HepG2 (cell line): ENCODE results near the gene IGFBP7. TPM values are rescaled to one million over a fixed set of nuclear protein-coding genes. Genes with fewer than 3 reads are reported as not detected.

Source experiments
- BRD4 ChIP-seq: sonication (generic); formaldehyde crosslinking; IDR thresholded peaks from 2 replicates; pipeline ENCODE4 v1.4.0; 2020; ENCODE audit warnings: missing genetic modification reagents
- TCF12 ChIP-seq, 2 experiments: fragments of 450-650 bp in 1 of 2; sonication (generic) in 1 of 2; formaldehyde crosslinking in 1 of 2; IDR thresholded peaks; 2 replicates each; pipeline versions ENCODE4 v1.6.1 to v1.8.0; 2017 to 2022; ENCODE audit warnings: antibody characterized with exemption in 1 of 2, mild to moderate bottlenecking in 1 of 2, missing genetic modification reagents in 1 of 2, moderate library complexity in 1 of 2
- polyA plus RNA-seq, 8 experiments: library from polyadenylated mRNA; depleted of rRNA in 3 of 8; stranded (reverse) in 7 of 8; unstranded in 1 of 8; fragments of >200 nt; fragmentation: Illumina TruSeq in 4 of 8; extraction: Trizol in 4 of 8; gene quantifications; 2 replicates each; pipeline versions ENCODE4 v1.2.1 to v1.2.3, GENCODE V29; 2011 to 2016; ENCODE audit warnings: low read depth in 4 of 8, missing spikeins in 1 of 8, mixed read lengths in 1 of 8; ENCODE audit not compliant: insufficient read depth in 1 of 8
- total RNA-seq, 5 experiments: library from RNA; depleted of rRNA; stranded (reverse); fragments of >200 nt; fragmentation: Illumina TruSeq; extraction: Trizol; gene quantifications; 2 replicates each; pipeline ENCODE4 v1.2.3, GENCODE V29; 2016; ENCODE audit warnings: low read depth in 1 of 5
- TF ChIP-seq, protein P1 (sequence below), 2 experiments: fragments of 450-650 bp in 1 of 2; sonication (generic) in 1 of 2; formaldehyde crosslinking in 1 of 2; IDR thresholded peaks; 2 replicates each; pipeline versions ENCODE4 v1.6.1 to v1.8.0; 2016 to 2022; ENCODE audit warnings: antibody characterized with exemption in 1 of 2, mild to moderate bottlenecking in 1 of 2, missing genetic modification reagents in 1 of 2

Gene IGFBP7
- total and polyA plus RNA-seq, 2 of the 13 experiments (the other 11 are each of a cell fraction or from before 2014, with no cell fraction given) = 1.1 to 1.3 TPM

DNA sequence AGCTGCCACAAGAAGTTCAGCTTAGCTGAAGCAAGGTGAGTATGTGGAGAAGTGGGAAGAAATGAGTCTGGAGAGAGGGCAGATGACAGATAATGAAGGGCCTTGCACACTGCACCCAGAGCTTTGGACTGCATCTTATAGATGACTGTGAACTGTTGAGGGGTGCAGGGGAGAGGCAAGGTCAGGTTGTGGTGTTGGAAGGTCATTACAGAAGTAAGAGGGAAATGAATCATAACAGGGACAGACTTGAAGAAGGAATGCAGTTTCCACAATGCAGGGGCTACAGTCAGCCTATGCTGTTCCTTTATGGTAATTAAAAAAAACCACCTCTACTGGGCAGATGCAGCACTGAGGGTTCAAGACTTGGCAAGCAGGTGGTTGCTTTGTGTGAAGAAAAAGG lies 4.8 kb upstream of the IGFBP7 start (continued):
- TF ChIP-seq, protein P1, sequence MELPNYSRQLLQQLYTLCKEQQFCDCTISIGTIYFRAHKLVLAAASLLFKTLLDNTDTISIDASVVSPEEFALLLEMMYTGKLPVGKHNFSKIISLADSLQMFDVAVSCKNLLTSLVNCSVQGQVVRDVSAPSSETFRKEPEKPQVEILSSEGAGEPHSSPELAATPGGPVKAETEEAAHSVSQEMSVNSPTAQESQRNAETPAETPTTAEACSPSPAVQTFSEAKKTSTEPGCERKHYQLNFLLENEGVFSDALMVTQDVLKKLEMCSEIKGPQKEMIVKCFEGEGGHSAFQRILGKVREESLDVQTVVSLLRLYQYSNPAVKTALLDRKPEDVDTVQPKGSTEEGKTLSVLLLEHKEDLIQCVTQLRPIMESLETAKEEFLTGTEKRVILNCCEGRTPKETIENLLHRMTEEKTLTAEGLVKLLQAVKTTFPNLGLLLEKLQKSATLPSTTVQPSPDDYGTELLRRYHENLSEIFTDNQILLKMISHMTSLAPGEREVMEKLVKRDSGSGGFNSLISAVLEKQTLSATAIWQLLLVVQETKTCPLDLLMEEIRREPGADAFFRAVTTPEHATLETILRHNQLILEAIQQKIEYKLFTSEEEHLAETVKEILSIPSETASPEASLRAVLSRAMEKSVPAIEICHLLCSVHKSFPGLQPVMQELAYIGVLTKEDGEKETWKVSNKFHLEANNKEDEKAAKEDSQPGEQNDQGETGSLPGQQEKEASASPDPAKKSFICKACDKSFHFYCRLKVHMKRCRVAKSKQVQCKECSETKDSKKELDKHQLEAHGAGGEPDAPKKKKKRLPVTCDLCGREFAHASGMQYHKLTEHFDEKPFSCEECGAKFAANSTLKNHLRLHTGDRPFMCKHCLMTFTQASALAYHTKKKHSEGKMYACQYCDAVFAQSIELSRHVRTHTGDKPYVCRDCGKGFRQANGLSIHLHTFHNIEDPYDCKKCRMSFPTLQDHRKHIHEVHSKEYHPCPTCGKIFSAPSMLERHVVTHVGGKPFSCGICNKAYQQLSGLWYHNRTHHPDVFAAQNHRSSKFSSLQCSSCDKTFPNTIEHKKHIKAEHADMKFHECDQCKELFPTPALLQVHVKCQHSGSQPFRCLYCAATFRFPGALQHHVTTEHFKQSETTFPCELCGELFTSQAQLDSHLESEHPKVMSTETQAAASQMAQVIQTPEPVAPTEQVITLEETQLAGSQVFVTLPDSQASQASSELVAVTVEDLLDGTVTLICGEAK (IDR thresholded peaks at IDR 0.05) = no peak
- TF ChIP-seq, protein P1 (CRISPR knock-in tag; IDR thresholded peaks at IDR 0.05) = no peak
- TF ChIP-seq TCF12 (IDR thresholded peaks at IDR 0.05) (no peak), TCF12 (CRISPR knock-in tag; IDR thresholded peaks at IDR 0.05) (no peak), BRD4 (CRISPR knock-in tag) (no peak)
